Right lobe of liver (tissue), 4 donors: ENCODE data around the gene JAZF1.

Source experiments
- POLR2A ChIP-seq: fragments of 450-650 bp; IDR thresholded peaks from one replicate; pipeline ENCODE4 v1.6.1; 2017; ENCODE audit warnings: antibody characterized with exemption, mild to moderate bottlenecking
- TF ChIP-seq, protein P1 (sequence below), 4 donors: fragments of 200-600 bp in 3 of 4; fragments of 450-650 bp in 1 of 4; IDR thresholded peaks; one replicate each; pipeline versions ENCODE4 v1.5.1 to v1.8.0; 2016 to 2022; ENCODE audit warnings: antibody characterized with exemption in 4 of 4, mild to moderate bottlenecking in 2 of 4
- donor health status: DM: no; HTN: no; CAD: no.
- donor health status: DM: no; HTN: no; CAD: no.
- donor health status: DM: no; HTN: yes; CAD: no.

DNA sequence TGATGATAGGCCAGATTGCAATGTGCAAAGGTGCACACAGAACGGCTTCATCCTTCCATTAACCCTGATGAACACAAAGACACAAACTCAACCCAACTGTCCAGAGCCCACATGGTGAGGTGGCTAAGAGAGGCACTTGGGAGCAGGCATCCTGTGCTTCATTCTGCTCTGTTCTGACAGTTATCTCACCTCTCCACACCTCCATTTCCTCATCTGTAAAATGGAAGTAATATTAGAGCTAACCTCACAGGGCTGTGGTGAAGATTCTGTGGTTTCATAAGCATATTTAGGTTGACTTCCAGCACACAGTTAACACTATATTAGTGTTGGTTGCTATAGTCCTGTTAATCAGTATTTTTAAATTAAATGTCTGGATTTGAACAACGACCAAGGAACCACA is 314.3 kb downstream of the JAZF1 start:
- TF ChIP-seq, protein P1, sequence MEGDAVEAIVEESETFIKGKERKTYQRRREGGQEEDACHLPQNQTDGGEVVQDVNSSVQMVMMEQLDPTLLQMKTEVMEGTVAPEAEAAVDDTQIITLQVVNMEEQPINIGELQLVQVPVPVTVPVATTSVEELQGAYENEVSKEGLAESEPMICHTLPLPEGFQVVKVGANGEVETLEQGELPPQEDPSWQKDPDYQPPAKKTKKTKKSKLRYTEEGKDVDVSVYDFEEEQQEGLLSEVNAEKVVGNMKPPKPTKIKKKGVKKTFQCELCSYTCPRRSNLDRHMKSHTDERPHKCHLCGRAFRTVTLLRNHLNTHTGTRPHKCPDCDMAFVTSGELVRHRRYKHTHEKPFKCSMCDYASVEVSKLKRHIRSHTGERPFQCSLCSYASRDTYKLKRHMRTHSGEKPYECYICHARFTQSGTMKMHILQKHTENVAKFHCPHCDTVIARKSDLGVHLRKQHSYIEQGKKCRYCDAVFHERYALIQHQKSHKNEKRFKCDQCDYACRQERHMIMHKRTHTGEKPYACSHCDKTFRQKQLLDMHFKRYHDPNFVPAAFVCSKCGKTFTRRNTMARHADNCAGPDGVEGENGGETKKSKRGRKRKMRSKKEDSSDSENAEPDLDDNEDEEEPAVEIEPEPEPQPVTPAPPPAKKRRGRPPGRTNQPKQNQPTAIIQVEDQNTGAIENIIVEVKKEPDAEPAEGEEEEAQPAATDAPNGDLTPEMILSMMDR (IDR thresholded peaks at IDR 0.05): no peak
- no peak for TF ChIP-seq POLR2A
